AG09319 (cell line): ENCODE measurements around the gene TPST1.

Experiments
- DNase-seq: peaks from one replicate; pipeline ENCODE4 v3.0.0-alpha.2; 2010; ENCODE audit warnings: low read depth; ENCODE audit errors: extremely low read depth
- TF ChIP-seq, protein P1 (sequence below): IDR thresholded peaks from 2 replicates; pipeline ENCODE4 v1.5.1; 2011; ENCODE audit warnings: low read depth, mild to moderate bottlenecking, inconsistent platforms, low read length, moderate library complexity

Gene TPST1

GRCh38 chr7:66276363-66276762 is 71.2 kb downstream of the TPST1 start:
- TF ChIP-seq, protein P1, sequence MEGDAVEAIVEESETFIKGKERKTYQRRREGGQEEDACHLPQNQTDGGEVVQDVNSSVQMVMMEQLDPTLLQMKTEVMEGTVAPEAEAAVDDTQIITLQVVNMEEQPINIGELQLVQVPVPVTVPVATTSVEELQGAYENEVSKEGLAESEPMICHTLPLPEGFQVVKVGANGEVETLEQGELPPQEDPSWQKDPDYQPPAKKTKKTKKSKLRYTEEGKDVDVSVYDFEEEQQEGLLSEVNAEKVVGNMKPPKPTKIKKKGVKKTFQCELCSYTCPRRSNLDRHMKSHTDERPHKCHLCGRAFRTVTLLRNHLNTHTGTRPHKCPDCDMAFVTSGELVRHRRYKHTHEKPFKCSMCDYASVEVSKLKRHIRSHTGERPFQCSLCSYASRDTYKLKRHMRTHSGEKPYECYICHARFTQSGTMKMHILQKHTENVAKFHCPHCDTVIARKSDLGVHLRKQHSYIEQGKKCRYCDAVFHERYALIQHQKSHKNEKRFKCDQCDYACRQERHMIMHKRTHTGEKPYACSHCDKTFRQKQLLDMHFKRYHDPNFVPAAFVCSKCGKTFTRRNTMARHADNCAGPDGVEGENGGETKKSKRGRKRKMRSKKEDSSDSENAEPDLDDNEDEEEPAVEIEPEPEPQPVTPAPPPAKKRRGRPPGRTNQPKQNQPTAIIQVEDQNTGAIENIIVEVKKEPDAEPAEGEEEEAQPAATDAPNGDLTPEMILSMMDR: no peak
- no peak for DNase-seq

- TF ChIP-seq, protein P1: no peak
- no peak for DNase-seq
These were observed 72.4 kb downstream of the TPST1 start for GRCh38 chr7:66277492-66277891.

GRCh38 chr7:66279912-66280311 is 74.8 kb downstream of the TPST1 start:
- TF ChIP-seq, protein P1: no peak
- no peak for DNase-seq

DNA sequence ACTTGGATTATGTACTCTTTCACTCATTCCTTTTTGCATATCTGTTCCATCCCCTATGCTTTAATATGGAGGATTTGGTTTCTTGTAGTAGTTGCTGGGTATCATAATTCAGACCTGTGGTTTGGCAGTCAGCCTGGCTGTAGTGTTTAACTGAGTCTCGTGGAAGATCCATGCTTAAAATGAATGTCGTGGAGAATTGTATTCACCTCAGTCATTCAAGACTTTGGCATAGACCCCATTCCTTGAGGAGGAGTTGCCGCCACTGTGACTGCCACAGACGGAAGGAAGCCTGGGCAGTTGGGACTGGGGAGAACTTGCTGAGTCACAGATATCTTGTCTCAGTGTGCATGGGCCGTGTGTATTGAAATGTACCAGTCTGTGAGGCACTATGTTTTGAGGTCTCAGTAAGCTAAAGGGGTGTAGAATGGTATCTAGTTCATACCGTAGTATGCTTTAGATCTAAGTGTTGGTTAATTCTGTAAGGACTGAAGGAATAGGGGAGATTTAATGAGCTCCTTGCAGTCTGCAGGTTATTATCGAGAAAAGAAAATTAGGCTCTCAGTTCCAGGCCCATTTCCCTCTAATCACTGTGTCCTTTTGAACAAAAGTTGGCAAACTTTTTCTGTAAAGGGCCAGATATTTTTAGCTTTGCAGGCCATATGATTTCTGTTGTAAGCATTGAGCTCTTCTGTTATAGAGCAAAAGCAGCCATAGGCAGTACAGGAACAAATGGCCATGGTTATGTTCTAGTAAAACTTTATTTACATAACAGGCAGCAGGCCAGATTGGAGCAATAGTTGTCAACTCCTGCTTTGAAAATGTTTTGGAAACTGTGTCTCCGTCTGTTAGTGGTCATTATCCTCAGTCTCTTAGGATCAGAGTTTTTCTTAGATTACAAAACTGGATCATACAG is 76.8 kb downstream of the TPST1 start:
- TF ChIP-seq, protein P1: no peak
- DNase-seq: peak; percentile 88

GRCh38 chr7:66282591-66282935 is 77.4 kb downstream of the TPST1 start:
- no peak for DNase-seq
- TF ChIP-seq, protein P1: no peak

- no peak for DNase-seq
- TF ChIP-seq, protein P1: no peak
These were observed 78.1 kb downstream of the TPST1 start for GRCh38 chr7:66283003-66283920.
